GM18858 (cell line): ENCODE results near the gene KRT78.
"Not testable (repeated sequence)": the region's sequence is repeated elsewhere in the genome, so short reads cannot be mapped to it uniquely, and the experiment has no call there.

Experiments used
- ATAC-seq: cut with Tn5 transposase; IDR thresholded peaks from one replicate; pipeline ENCODE4 v1.9.1; 2021; ENCODE audit not compliant: unreplicated experiment

The KRT78 gene

GRCh38 chr12:52797529-52797894, 51.3 kb downstream of the KRT78 start:
- no peak for ATAC-seq

- no peak for ATAC-seq
Measured at GRCh38 chr12:52796839-52797528, 51.8 kb downstream of the KRT78 start.

- no peak for ATAC-seq
Measured at GRCh38 chr12:52796429-52796794, 52.4 kb downstream of the KRT78 start.

GRCh38 chr12:52795694-52796428, 52.9 kb downstream of the KRT78 start, which contains the start of gene KRT3:
Gene KRT3 (minus strand): TSS chr12:52796117. CDS start chr12:52796042, 75 bp downstream.
- ATAC-seq = no peak

- not testable (repeated sequence) for ATAC-seq
Measured at GRCh38 chr12:52795332-52795674, 53.5 kb downstream of the KRT78 start.

GRCh38 chr12:52794479-52795331, 54.1 kb downstream of the KRT78 start:
- no peak for ATAC-seq

- no peak for ATAC-seq
Measured at GRCh38 chr12:52792185-52793029, 56.4 kb downstream of the KRT78 start.

GRCh38 chr12:52791271-52792184, 57.3 kb downstream of the KRT78 start:
- ATAC-seq = no peak

GRCh38 chr12:52790427-52791270, 58.1 kb downstream of the KRT78 start:
- no peak for ATAC-seq

- ATAC-seq = no peak
Measured at GRCh38 chr12:52789637-52790426, 59.0 kb downstream of the KRT78 start.

- ATAC-seq = no peak
Measured at GRCh38 chr12:52788876-52789636, 59.7 kb downstream of the KRT78 start.

- no peak for ATAC-seq
Measured at GRCh38 chr12:52788192-52788875, 60.5 kb downstream of the KRT78 start.
